ENCODE data around the gene NUDT22.

Gene NUDT22

DNA sequence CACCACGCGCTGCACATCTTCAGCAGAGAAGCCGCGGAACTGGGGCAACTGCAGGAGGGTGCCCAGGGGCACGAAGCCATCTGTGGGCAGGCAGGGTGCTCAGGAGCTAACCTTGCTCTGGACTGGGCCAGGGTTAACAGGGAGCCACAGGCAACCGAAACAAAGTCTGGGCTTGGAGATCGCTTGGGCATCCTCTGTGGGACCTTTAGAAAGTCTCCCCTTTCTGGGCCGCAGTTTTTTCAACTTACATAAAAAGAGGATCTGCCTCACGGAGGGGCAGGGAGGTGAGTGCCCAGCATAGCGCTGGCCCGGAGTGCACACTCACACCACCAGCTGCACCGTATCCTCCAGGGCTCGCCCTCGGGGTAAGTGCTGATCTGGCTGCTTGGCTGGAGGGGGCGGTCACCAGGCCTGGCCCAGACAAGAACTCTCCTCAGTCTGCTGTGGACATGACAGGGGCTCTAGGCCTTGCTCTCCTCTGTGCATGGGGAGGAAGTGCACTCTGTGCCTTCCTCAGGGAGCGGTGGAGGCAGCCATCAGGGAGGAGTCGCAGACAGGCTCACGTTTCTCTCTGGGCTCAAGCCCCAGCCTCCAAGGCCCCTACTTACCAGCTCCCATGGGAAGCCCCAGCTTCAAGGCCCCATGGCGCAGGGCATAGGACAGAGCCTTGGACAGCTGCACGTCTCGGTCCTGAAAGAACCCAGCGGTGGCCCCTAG is 1.0 kb upstream of the NUDT22 start:
- Histone ChIP-seq H3K9ac (ENCODE audit: low read depth in 1 of 2, low read length in 2 of 2) (peak overlapping the region; percentile 69 to 97), H3K4me1 (ENCODE audit: control insufficient read depth in 1 of 2, insufficient read depth in 2 of 2, low read length in 2 of 2) (peaks cover 28 to 44% of the 10 kb centered on the region in 2 donors), H3K4me3 (ENCODE audit: low read depth in 1 of 2, low read length in 2 of 2) (peak overlapping the region; percentile 82 to 84), H3K9me3 (ENCODE audit: control insufficient read depth in 1 of 2, low read length in 2 of 2) (no peaks in the 10 kb centered on the region), H3K36me3 (ENCODE audit: control insufficient read depth in 1 of 2, insufficient read depth in 2 of 2, low read length in 2 of 2) (peaks cover 9 to 29% of the 10 kb centered on the region in 2 donors), H3K27ac (ENCODE audit: low read depth, low read length) (peak overlapping the region; percentile 90), H3K27me3 (ENCODE audit: control insufficient read depth in 1 of 2, insufficient read depth in 2 of 2, low read length in 2 of 2) (no peaks in the 10 kb centered on the region)

DNA sequence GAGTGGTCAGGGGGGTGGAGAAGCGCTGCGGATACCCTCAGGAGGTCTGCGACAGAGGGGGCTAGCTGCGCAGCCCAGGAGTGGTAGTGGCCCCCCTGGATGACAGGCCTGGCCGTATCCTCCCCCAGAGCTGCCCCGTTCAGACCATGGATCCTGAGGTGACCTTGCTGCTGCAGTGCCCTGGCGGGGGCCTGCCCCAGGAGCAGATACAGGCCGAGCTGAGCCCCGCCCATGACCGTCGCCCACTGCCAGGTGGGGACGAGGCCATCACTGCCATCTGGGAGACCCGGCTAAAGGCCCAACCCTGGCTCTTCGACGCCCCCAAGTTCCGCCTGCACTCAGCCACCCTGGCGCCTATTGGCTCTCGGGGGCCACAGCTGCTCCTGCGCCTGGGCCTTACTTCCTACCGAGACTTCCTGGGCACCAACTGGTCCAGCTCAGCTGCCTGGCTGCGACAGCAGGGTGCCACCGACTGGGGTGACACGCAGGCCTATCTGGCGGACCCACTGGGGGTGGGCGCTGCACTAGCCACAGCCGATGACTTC is 505 bp downstream of the NUDT22 start:
- Histone ChIP-seq H3K9ac (ENCODE audit: low read depth in 1 of 2, low read length in 2 of 2) (peak overlapping the region; percentile 97 to 100), H3K27me3 (ENCODE audit: control insufficient read depth in 1 of 2, insufficient read depth in 2 of 2, low read length in 2 of 2) (no peaks in the 10 kb centered on the region), H3K9me3 (ENCODE audit: control insufficient read depth in 1 of 2, low read length in 2 of 2) (no peaks in the 10 kb centered on the region), H3K4me1 (ENCODE audit: control insufficient read depth in 1 of 2, insufficient read depth in 2 of 2, low read length in 2 of 2) (peaks cover 30 to 51% of the 10 kb centered on the region in 2 donors), H3K4me3 (ENCODE audit: low read depth in 1 of 2, low read length in 2 of 2) (peak overlapping the region; percentile 82 to 84), H3K36me3 (ENCODE audit: control insufficient read depth in 1 of 2, insufficient read depth in 2 of 2, low read length in 2 of 2) (peaks cover 0 to 17% of the 10 kb centered on the region in 2 donors), H3K27ac (ENCODE audit: low read depth, low read length) (peak overlapping the region; percentile 90)

DNA sequence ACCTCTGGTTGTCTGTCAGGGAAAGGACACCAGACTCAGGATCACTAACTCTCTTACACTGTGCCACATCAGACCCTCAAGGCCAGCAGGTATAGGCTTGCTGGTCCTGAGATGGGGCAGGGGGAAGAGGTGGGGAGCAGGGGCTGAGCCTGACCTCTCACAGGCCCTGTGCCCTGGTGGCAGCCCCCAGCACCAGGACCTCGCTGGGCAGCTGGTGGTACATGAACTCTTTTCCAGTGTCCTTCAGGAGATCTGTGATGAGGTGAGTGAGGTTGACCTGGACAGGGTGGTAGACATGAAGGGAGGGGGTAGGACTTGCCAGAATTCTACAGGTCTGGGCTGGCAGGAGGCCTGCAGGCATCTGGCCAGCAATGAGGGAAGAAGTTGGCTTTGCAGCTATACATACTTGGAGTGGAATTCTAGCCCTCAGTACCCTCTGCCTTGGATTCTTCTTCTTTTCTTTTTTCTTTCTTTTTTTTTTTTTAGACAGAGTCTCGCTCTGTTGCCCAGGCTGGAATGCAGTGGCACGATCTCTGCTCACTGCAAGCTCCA is 1.4 kb downstream of the NUDT22 start:
- peak overlapping the region; percentile 90 for H3K27ac ChIP-seq (ENCODE audit: low read depth, low read length)
- H3K36me3 ChIP-seq (ENCODE audit: control insufficient read depth in 1 of 2, insufficient read depth in 2 of 2, low read length in 2 of 2), result peaks cover 0 to 17% of the 10 kb centered on the region in 2 donors
- H3K4me3 ChIP-seq (ENCODE audit: low read depth in 1 of 2, low read length in 2 of 2), result peak overlapping the region; percentile 82 to 84
- peak overlapping the region; percentile 97 to 100 for H3K9ac ChIP-seq (ENCODE audit: low read depth in 1 of 2, low read length in 2 of 2)
- H3K4me1 ChIP-seq (ENCODE audit: control insufficient read depth in 1 of 2, insufficient read depth in 2 of 2, low read length in 2 of 2), result peaks cover 36 to 59% of the 10 kb centered on the region in 2 donors
- no peaks in the 10 kb centered on the region for H3K9me3 ChIP-seq (ENCODE audit: control insufficient read depth in 1 of 2, low read length in 2 of 2)
- H3K27me3 ChIP-seq (ENCODE audit: control insufficient read depth in 1 of 2, insufficient read depth in 2 of 2, low read length in 2 of 2), result no peaks in the 10 kb centered on the region

DNA sequence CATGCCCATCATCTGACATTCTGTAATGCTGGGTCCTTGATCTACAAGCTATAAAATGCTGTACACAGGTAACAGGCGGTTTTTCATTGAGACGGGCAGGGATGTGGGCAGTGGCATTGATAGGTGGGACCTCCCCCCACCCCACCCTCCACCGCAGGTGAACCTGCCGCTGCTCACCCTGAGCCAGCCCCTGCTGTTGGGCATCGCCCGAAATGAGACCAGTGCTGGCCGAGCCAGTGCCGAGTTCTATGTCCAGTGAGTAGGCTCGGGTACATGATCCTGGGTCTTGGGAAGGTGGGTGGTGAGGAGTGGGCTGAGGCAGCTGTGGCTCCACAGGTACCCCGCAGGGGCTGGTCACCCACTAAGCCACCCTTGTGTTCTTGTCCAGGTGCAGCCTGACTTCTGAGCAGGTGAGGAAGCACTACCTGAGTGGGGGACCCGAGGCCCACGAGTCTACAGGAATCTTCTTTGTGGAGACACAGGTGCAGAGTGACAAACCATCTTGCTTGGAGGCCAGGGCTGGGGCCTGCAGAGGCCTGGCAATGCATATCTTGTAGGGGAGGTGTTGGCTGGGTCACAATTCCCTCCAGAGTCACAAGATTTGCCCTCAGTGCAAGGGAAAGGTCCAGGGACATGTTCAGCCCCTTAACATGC is 3.1 kb downstream of the NUDT22 start:
- Histone ChIP-seq H3K4me1 (ENCODE audit: control insufficient read depth in 1 of 2, insufficient read depth in 2 of 2, low read length in 2 of 2) (peaks cover 44 to 66% of the 10 kb centered on the region in 2 donors), H3K9ac (ENCODE audit: low read depth in 1 of 2, low read length in 2 of 2) (peak overlapping the region; percentile 66 to 90)

DNA sequence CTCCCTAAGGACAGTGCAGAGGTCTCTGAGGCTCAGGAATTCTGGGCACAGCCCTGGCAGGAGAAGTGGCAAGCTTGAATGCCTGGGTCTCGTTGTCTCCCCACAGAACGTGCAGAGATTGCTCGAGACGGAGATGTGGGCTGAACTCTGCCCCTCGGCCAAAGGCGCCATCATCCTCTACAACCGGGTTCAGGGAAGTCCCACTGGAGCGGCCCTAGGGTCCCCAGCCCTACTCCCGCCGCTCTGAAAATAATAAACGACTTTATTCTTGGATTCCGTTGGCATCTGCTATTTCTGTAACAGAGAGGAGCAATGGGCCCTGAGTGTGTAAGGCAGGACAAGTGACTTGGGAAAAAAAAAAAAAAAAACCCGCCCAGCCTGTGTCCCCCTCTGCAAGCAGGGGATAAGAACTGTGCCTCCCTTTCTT is 3.7 kb downstream of the NUDT22 start:
- H3K27ac ChIP-seq (ENCODE audit: low read depth, low read length), result peak overlapping the region; percentile 84
- no peaks in the 10 kb centered on the region for H3K9me3 ChIP-seq (ENCODE audit: control insufficient read depth in 1 of 2, low read length in 2 of 2)
- peaks cover 43 to 62% of the 10 kb centered on the region in 2 donors for H3K4me1 ChIP-seq (ENCODE audit: control insufficient read depth in 1 of 2, insufficient read depth in 2 of 2, low read length in 2 of 2)
- H3K9ac ChIP-seq (ENCODE audit: low read depth in 1 of 2, low read length in 2 of 2), result peak overlapping the region; percentile 66 to 90
- no peaks in the 10 kb centered on the region for H3K27me3 ChIP-seq (ENCODE audit: control insufficient read depth in 1 of 2, insufficient read depth in 2 of 2, low read length in 2 of 2)
- no peaks in the 10 kb centered on the region for H3K36me3 ChIP-seq (ENCODE audit: control insufficient read depth in 1 of 2, insufficient read depth in 2 of 2, low read length in 2 of 2)
- H3K4me3 ChIP-seq (ENCODE audit: low read depth in 1 of 2, low read length in 2 of 2), result peak overlapping the region; percentile 83 to 86

More for the DNA sequence above, 3.1 kb downstream of the NUDT22 start:
- H3K27ac ChIP-seq (ENCODE audit: low read depth, low read length), result no peak overlapping the region
- no peaks in the 10 kb centered on the region for H3K27me3 ChIP-seq (ENCODE audit: control insufficient read depth in 1 of 2, insufficient read depth in 2 of 2, low read length in 2 of 2)
- H3K9me3 ChIP-seq (ENCODE audit: control insufficient read depth in 1 of 2, low read length in 2 of 2), result no peaks in the 10 kb centered on the region
- peak overlapping the region; percentile 83 to 86 for H3K4me3 ChIP-seq (ENCODE audit: low read depth in 1 of 2, low read length in 2 of 2)
- H3K36me3 ChIP-seq (ENCODE audit: control insufficient read depth in 1 of 2, insufficient read depth in 2 of 2, low read length in 2 of 2), result peaks cover 0 to 2% of the 10 kb centered on the region in 2 donors

DNA sequence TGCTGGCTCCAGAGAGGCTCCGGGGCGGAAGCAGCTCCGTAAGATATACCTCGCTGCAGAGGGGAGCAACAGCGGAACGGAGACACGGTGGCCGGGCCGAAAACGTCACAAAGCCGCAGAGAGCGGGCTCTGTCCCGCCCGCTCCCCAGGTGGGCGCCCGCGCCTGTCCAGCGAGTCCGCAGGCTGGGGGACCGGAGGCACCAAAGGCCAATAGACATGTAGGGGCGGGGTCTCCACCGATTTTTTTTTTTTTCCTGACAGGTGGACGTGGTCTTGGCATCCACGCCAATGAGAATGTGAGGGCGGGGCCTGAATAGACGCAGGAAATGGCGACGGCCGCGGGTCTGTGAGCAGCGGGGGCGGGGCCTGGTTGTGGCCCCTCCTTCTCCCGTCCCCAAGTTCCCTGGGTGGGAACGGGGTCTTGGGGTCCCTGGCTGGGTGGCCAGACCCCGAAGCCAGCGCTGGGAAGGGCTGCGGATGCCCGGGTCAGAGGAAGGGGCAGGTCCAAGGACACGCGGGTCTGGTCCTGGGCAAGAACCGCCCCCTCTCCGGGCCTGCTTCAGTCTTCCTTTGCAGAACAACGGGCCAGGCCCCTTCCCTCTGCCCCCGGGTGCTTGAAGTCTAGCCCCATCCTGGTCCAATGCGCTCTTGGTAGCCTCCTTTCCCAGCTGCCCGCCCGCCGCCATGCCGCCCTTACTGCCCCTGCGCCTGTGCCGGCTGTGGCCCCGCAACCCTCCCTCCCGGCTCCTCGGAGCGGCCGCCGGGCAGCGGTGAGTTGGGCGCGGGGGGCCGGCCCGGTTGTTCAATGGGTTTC is 4.3 kb downstream of the NUDT22 start, which contains the start of gene DNAJC4:
Gene DNAJC4 (plus strand): TSS at position 378 of the 814 bp plus-strand sequence. CDS start 307 bp downstream, at position 685.
- Histone ChIP-seq H3K27ac (ENCODE audit: low read depth, low read length) (peak within 1 kb of the TSS; percentile 84), H3K4me1 (ENCODE audit: control insufficient read depth in 1 of 2, insufficient read depth in 2 of 2, low read length in 2 of 2) (peaks cover 41 to 60% of the 10 kb centered on the region in 2 donors), H3K4me3 (ENCODE audit: low read depth in 1 of 2, low read length in 2 of 2) (peak within 1 kb of the TSS; percentile 83 to 86), H3K27me3 (ENCODE audit: control insufficient read depth in 1 of 2, insufficient read depth in 2 of 2, low read length in 2 of 2) (no peaks in the 10 kb centered on the region), H3K9me3 (ENCODE audit: control insufficient read depth in 1 of 2, low read length in 2 of 2) (no peaks in the 10 kb centered on the region), H3K9ac (ENCODE audit: low read depth in 1 of 2, low read length in 2 of 2) (peak within 1 kb of the TSS; percentile 90 to 92), H3K36me3 (ENCODE audit: control insufficient read depth in 1 of 2, insufficient read depth in 2 of 2, low read length in 2 of 2) (no peaks in the 10 kb centered on the region)

DNA sequence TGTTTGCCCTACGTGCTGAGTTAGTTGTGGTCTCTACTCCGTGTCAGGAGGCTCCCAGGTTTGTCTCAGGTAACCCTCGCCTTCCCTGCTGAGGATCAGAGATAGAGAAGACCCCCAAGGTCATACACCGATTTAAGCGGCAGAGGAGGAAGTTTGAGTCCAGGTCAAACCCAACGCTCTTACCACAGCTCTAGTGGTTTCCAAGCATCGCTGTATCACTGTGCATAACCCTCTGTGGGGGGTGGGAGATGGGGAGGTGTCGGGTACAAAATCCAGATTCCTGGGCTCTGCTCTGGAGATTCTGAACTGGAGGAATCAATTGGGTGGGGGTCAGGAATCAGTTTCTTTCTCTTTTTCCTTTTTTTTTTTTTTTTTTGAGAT is 4.9 kb downstream of the NUDT22 start:
- Histone ChIP-seq H3K4me3 (ENCODE audit: low read depth in 1 of 2, low read length in 2 of 2) (peak overlapping the region; percentile 83 to 86), H3K9me3 (ENCODE audit: control insufficient read depth in 1 of 2, low read length in 2 of 2) (no peaks in the 10 kb centered on the region), H3K4me1 (ENCODE audit: control insufficient read depth in 1 of 2, insufficient read depth in 2 of 2, low read length in 2 of 2) (peaks cover 46 to 61% of the 10 kb centered on the region in 2 donors), H3K27me3 (ENCODE audit: control insufficient read depth in 1 of 2, insufficient read depth in 2 of 2, low read length in 2 of 2) (no peaks in the 10 kb centered on the region), H3K27ac (ENCODE audit: low read depth, low read length) (peak overlapping the region; percentile 84), H3K36me3 (ENCODE audit: control insufficient read depth in 1 of 2, insufficient read depth in 2 of 2, low read length in 2 of 2) (no peaks in the 10 kb centered on the region), H3K9ac (ENCODE audit: low read depth in 1 of 2, low read length in 2 of 2) (peak overlapping the region; percentile 90 to 92)

DNA sequence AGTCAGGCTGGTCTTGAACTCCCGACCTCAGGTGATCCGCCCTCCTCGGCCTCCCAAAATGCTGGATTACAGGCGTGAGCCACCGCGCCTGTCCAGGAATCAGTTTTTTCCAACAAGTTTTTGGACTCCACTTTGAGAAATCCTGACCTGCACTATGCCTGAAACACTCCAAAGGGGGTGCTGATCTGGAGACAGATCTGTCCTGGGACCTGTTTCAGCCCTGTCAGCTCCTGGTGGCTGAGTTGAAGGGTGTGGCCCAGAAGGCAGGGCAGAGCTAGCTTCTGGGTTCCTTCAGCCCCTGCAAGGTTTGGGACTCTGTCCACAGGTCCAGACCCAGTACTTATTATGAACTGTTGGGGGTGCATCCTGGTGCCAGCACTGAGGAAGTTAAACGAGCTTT is 5.5 kb downstream of the NUDT22 start:
- Histone ChIP-seq H3K36me3 (ENCODE audit: control insufficient read depth in 1 of 2, insufficient read depth in 2 of 2, low read length in 2 of 2) (no peaks in the 10 kb centered on the region), H3K9ac (ENCODE audit: low read depth in 1 of 2, low read length in 2 of 2) (no peak overlapping the region), H3K4me3 (ENCODE audit: low read depth in 1 of 2, low read length in 2 of 2) (no peak overlapping the region), H3K27me3 (ENCODE audit: control insufficient read depth in 1 of 2, insufficient read depth in 2 of 2, low read length in 2 of 2) (no peaks in the 10 kb centered on the region), H3K4me1 (ENCODE audit: control insufficient read depth in 1 of 2, insufficient read depth in 2 of 2, low read length in 2 of 2) (peaks cover 46 to 58% of the 10 kb centered on the region in 2 donors), H3K27ac (ENCODE audit: low read depth, low read length) (no peak overlapping the region), H3K9me3 (ENCODE audit: control insufficient read depth in 1 of 2, low read length in 2 of 2) (no peaks in the 10 kb centered on the region)

DNA sequence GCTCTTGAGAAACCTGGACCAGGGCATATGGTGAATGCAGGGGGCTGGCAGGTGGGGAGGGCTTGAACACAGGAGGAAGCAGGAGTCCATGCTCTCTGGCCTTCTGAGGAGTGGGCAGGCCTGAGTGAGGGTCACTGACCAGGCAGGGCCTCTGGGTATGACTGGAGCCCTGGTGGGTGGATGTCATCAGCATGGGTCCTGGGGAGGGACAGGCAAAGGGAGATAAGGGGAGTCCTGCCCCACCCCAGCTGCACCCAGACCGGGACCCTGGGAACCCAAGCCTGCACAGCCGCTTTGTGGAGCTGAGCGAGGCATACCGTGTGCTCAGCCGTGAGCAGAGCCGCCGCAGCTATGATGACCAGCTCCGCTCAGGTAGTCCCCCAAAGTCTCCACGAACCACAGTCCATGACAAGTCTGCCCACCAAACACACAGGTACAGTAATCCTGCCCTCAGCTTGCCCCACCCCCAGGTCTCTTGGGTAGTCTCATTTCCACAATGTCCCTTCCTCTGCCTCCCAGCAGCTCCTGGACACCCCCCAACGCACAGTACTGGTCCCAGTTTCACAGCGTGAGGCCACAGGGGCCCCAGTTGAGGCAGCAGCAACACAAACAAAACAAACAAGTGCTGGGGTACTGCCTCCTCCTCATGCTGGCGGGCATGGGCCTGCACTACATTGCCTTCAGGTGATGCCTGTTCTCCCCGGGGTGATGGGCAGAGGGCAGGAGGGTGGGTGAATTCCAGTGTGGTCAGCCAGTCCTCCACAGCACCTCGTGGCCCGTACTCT is 6.3 kb downstream of the NUDT22 start:
- no peak overlapping the region for H3K9ac ChIP-seq (ENCODE audit: low read depth in 1 of 2, low read length in 2 of 2)
- H3K27me3 ChIP-seq (ENCODE audit: control insufficient read depth in 1 of 2, insufficient read depth in 2 of 2, low read length in 2 of 2), result no peaks in the 10 kb centered on the region
- no peak overlapping the region for H3K27ac ChIP-seq (ENCODE audit: low read depth, low read length)
- H3K36me3 ChIP-seq (ENCODE audit: control insufficient read depth in 1 of 2, insufficient read depth in 2 of 2, low read length in 2 of 2), result no peaks in the 10 kb centered on the region
- H3K4me3 ChIP-seq (ENCODE audit: low read depth in 1 of 2, low read length in 2 of 2), result no peak overlapping the region
- H3K9me3 ChIP-seq (ENCODE audit: control insufficient read depth in 1 of 2, low read length in 2 of 2), result no peaks in the 10 kb centered on the region
- H3K4me1 ChIP-seq (ENCODE audit: control insufficient read depth in 1 of 2, insufficient read depth in 2 of 2, low read length in 2 of 2), result peaks cover 46 to 50% of the 10 kb centered on the region in 2 donors
